ENCODE data around the gene FAM76B. TPM values are rescaled to one million over a fixed set of nuclear protein-coding genes. Genes with fewer than 3 reads are reported as not detected.

Gene FAM76B
- total and polyA plus RNA-seq, 2 donors (not counting 1 experiment from before 2014, with no cell fraction given): 36.5 to 80.9 TPM

DNA sequence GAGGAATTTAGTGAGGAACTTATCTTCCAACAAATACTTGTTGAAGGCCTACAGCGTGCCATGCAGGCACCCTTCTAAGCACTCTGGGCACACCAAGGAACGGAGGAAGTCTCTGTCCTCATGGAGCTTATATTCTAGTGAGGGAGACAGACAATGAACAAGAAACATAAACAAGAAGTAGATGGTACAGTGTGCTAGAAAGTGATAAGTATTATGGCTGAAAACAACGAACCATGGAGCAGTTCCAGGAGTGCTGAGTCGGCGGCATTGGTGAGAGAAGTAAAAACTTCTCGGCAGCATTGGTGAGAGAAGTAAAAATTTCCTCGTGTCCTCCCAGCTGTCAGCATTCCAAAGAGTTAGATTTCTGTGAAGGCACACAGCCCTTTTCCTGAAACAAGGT lies 53.2 kb downstream of the FAM76B start:
- TF ChIP-seq EZH2 (IDR thresholded peaks at IDR 0.05; ENCODE audit: borderline replicate concordance, insufficient read depth, low read depth, low read length, poor library complexity, severe bottlenecking) (no peak), CTCF (IDR thresholded peaks at IDR 0.05) (no peak)
- H3K27ac ChIP-seq (ENCODE audit: low read length in 2 of 2): no peak overlapping the region
- H3K4me1 Mint-ChIP-seq: peaks cover 25% of the 10 kb centered on the region
- H3K27ac Mint-ChIP-seq: peak overlapping the region; percentile 3
- no peak overlapping the region for H3K4me3 Mint-ChIP-seq
- H2AFZ ChIP-seq (ENCODE audit: insufficient read depth, low read depth, low read length, poor library complexity, severe bottlenecking): peak overlapping the region; percentile 16
- intact Hi-C loops (cut with micrococcal nuclease): no loop called here
- no peak for DNase-seq
- no peaks in the 10 kb centered on the region for H3K9me3 ChIP-seq (ENCODE audit: control extremely low read depth in 1 of 3, control insufficient read depth in 2 of 3, insufficient read depth in 1 of 3, low read length in 2 of 3)
- no peaks in the 10 kb centered on the region for H3K36me3 ChIP-seq (replicated peaks in 1 of 2; ENCODE audit: control extremely low read depth in 1 of 2, control insufficient read depth in 1 of 2, extremely low read depth in 1 of 2, insufficient read depth in 2 of 2, low read length in 1 of 2)
- peaks cover 2% of the 10 kb centered on the region for H3K9me3 Mint-ChIP-seq (ENCODE audit: insufficient read depth)
- H3K79me2 ChIP-seq (ENCODE audit: control insufficient read depth, insufficient read depth, low read length): no peaks in the 10 kb centered on the region
- no peak for ATAC-seq (ENCODE audit: low read depth)
- H3K27me3 ChIP-seq (replicated peaks in 1 of 4; ENCODE audit: control extremely low read depth in 1 of 4, control insufficient read depth in 3 of 4, insufficient read depth in 4 of 4, low read length in 3 of 4): no peaks in the 10 kb centered on the region
- H3K4me3 ChIP-seq (ENCODE audit: control extremely low read depth in 1 of 5, extremely low read depth in 1 of 5, insufficient read depth in 1 of 5, low read depth in 2 of 5, low read length in 4 of 5): no peak overlapping the region
- no peaks in the 10 kb centered on the region for H4K20me1 ChIP-seq (ENCODE audit: control insufficient read depth, insufficient read depth, low read length, poor library complexity, severe bottlenecking)
- peaks cover 8 to 12% of the 10 kb centered on the region in 2 donors for H3K4me1 ChIP-seq (ENCODE audit: control insufficient read depth in 2 of 2, insufficient read depth in 2 of 2, low read length in 2 of 2)
- WGBS (ENCODE audit: insufficient coverage): 48% methylated on average over 5 of the region's 7 CpGs
- POLR2A ChIA-PET: no interaction called here
- H3K27me3 Mint-ChIP-seq: no peaks in the 10 kb centered on the region
- no peak overlapping the region for H3K9ac ChIP-seq (ENCODE audit: low read length)
- CTCF ChIA-PET: interaction anchor here (1.2 to 2.1 kb wide), 2 partner anchors 28 to 31 kb away, joined by 3 to 5 read pairs; no protein-coding TSS in a partner anchor
- H3K4me2 ChIP-seq (replicated peaks; ENCODE audit: low read depth, low read length, poor library complexity, severe bottlenecking): no peak overlapping the region

GRCh38 chr11:95734009-95734572 lies 55.5 kb downstream of the FAM76B start:
- 44% methylated on average over 2 of the region's 4 CpGs for WGBS (ENCODE audit: insufficient coverage)
- peak overlapping the region; percentile 37 for H3K4me2 ChIP-seq (replicated peaks; ENCODE audit: low read depth, low read length, poor library complexity, severe bottlenecking)
- intact Hi-C loops (cut with micrococcal nuclease): loop anchor here (2.0 kb wide), 1 partner anchor 17 kb away; no protein-coding TSS in a partner anchor
- Mint-ChIP-seq H3K27ac (no peak overlapping the region), H3K4me3 (peak overlapping the region; percentile 42), H3K27me3 (no peaks in the 10 kb centered on the region), H3K9me3 (ENCODE audit: insufficient read depth) (peaks cover 5% of the 10 kb centered on the region), H3K4me1 (peaks cover 25% of the 10 kb centered on the region)
- TF ChIP-seq CTCF (IDR thresholded peaks at IDR 0.05): no peak
- no peak for TF ChIP-seq EZH2 (IDR thresholded peaks at IDR 0.05; ENCODE audit: borderline replicate concordance, insufficient read depth, low read depth, low read length, poor library complexity, severe bottlenecking)
- no peaks in the 10 kb centered on the region for H4K20me1 ChIP-seq (ENCODE audit: control insufficient read depth, insufficient read depth, low read length, poor library complexity, severe bottlenecking)
- no peak overlapping the region for H3K4me3 ChIP-seq (ENCODE audit: control extremely low read depth in 1 of 5, extremely low read depth in 1 of 5, insufficient read depth in 1 of 5, low read depth in 2 of 5, low read length in 4 of 5)
- ATAC-seq (ENCODE audit: low read depth) (no peak), DNase-seq (no peak)
- CTCF ChIA-PET: interaction anchor here (0.8 kb wide), 2 partner anchors 9 to 520 kb away, joined by 3 to 4 read pairs; no protein-coding TSS in a partner anchor
- no peaks in the 10 kb centered on the region for H3K36me3 ChIP-seq (replicated peaks in 1 of 2; ENCODE audit: control extremely low read depth in 1 of 2, control insufficient read depth in 1 of 2, extremely low read depth in 1 of 2, insufficient read depth in 2 of 2, low read length in 1 of 2)
- POLR2A ChIA-PET: interaction anchor here (0.6 kb wide), 1 partner anchor 34 kb away, joined by 5 read pairs; no protein-coding TSS in a partner anchor
- no peak overlapping the region for H3K27ac ChIP-seq (ENCODE audit: low read length in 2 of 2)
- peaks cover 0 to 4% (median 0%) of the 10 kb centered on the region in 3 donors for H3K9me3 ChIP-seq (ENCODE audit: control extremely low read depth in 1 of 3, control insufficient read depth in 2 of 3, insufficient read depth in 1 of 3, low read length in 2 of 3)
- peaks cover 8 to 12% of the 10 kb centered on the region in 2 donors for H3K4me1 ChIP-seq (ENCODE audit: control insufficient read depth in 2 of 2, insufficient read depth in 2 of 2, low read length in 2 of 2)
- H3K79me2 ChIP-seq (ENCODE audit: control insufficient read depth, insufficient read depth, low read length): no peaks in the 10 kb centered on the region
- no peaks in the 10 kb centered on the region for H3K27me3 ChIP-seq (replicated peaks in 1 of 4; ENCODE audit: control extremely low read depth in 1 of 4, control insufficient read depth in 3 of 4, insufficient read depth in 4 of 4, low read length in 3 of 4)
- peak overlapping the region; percentile 59 for H2AFZ ChIP-seq (ENCODE audit: insufficient read depth, low read depth, low read length, poor library complexity, severe bottlenecking)
- no peak overlapping the region for H3K9ac ChIP-seq (ENCODE audit: low read length)

All from B cell (primary cell).